GM12891 (cell line): Measurements from ENCODE around the gene KLHL26.

ENCODE experiments used
- PAX5 ChIP-seq: IDR thresholded peaks from 2 replicates; pipeline ENCODE4 v1.6.1; 2011; ENCODE audit warnings: low read length, moderate library complexity, mild to moderate bottlenecking; ENCODE audit not compliant: insufficient read depth, severe bottlenecking
- POLR2A ChIP-seq: IDR thresholded peaks from 2 replicates; pipeline ENCODE4 v1.6.1; 2011; ENCODE audit warnings: low read depth, low read length, control low read depth
- POLR2AphosphoS5 ChIP-seq: IDR thresholded peaks from 2 replicates; pipeline ENCODE4 v1.6.1; 2011; ENCODE audit warnings: low read depth, low read length, control low read depth
- TAF1 ChIP-seq: IDR thresholded peaks from 2 replicates; pipeline ENCODE4 v1.6.1; 2011; ENCODE audit warnings: low read depth, low read length, control low read depth

DNA sequence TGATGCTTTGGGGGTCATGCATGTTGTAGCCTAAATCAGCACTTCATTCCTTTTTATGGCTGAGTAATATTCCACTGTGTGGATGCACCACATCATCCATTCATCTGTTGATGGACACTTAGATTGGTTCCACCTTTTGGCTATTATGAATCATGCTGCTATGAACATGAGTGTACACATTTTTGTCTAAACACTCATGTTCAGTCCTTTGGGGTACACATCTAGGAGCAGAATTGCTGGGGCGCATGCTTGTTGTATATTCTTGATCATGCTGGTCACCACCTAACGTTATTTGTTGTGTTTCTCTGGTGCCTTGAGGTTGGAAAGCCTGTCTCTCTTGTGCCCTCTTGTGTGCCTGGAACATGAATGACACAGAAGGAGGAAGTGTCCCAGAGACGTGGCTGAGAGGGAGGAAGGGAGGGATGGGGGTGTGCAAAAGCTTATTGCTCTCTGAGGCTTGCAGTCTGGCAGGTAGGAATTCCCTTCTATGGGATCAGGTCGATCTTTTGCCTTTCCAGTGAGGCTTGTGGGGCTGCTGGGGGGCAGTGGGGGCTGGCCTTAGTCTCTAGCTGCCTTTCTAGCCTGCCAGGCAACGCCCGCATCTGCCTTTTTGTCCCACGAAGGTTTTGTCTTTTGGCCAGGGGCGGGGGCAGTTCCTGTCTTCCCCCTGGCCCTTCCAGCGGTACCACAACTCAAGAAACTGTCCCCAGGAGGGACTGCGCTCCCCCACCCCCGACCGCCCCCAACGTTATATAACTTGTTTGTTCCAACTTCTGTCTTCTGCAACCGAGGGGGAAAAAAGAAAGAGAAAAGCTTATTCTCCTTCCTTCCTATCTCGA, 7.6 kb downstream of the KLHL26 start:
- TF ChIP-seq POLR2AphosphoS5 (no peak), POLR2A (no peak), TAF1 (no peak), PAX5 (no peak)
